GM18505 (cell line): ENCODE results near the gene SLC9A8.

ENCODE experiments used
- ATAC-seq: cut with Tn5 transposase; IDR thresholded peaks from one replicate; pipeline ENCODE4 v1.9.1; 2021; ENCODE audit not compliant: unreplicated experiment
- POLR2A ChIP-seq: IDR thresholded peaks from 4 replicates; pipeline ENCODE4 v1.6.1; 2011; ENCODE audit warnings: borderline replicate concordance; ENCODE audit not compliant: insufficient read depth, insufficient read length; ENCODE audit errors: extremely low read depth

Gene SLC9A8

GRCh38 chr20:49813305-49813974, 812 bp downstream of the SLC9A8 start:
- TF ChIP-seq POLR2A = no peak
- ATAC-seq = no peak

GRCh38 chr20:49814057-49814694, 1.5 kb downstream of the SLC9A8 start:
- TF ChIP-seq POLR2A = no peak
- ATAC-seq = no peak

- no peak for TF ChIP-seq POLR2A
- no peak for ATAC-seq
Measured at GRCh38 chr20:49818816-49819215, 6.2 kb downstream of the SLC9A8 start.

- no peak for TF ChIP-seq POLR2A
- ATAC-seq = no peak
Measured at GRCh38 chr20:49819702-49820101, 7.1 kb downstream of the SLC9A8 start.

- TF ChIP-seq POLR2A = no peak
- ATAC-seq = no peak
Measured at GRCh38 chr20:49821381-49821780, 8.8 kb downstream of the SLC9A8 start.

- no peak for ATAC-seq
- TF ChIP-seq POLR2A = no peak
Measured at GRCh38 chr20:49821870-49822331, 9.3 kb downstream of the SLC9A8 start.

GRCh38 chr20:49823152-49823847, 10.7 kb downstream of the SLC9A8 start:
- ATAC-seq = no peak
- TF ChIP-seq POLR2A = no peak

- TF ChIP-seq POLR2A = no peak
- no peak for ATAC-seq
Measured at GRCh38 chr20:49824206-49824605, 11.6 kb downstream of the SLC9A8 start.

GRCh38 chr20:49825521-49826033, 12.9 kb downstream of the SLC9A8 start:
- no peak for TF ChIP-seq POLR2A
- no peak for ATAC-seq

- ATAC-seq = no peak
- TF ChIP-seq POLR2A = no peak
Measured at GRCh38 chr20:49831022-49831769, 18.6 kb downstream of the SLC9A8 start.

- no peak for TF ChIP-seq POLR2A
Measured at GRCh38 chr20:49831770-49832631, 19.4 kb downstream of the SLC9A8 start.

GRCh38 chr20:49832632-49833327, 20.2 kb downstream of the SLC9A8 start:
- no peak for TF ChIP-seq POLR2A
- ATAC-seq = no peak

More at GRCh38 chr20:49831770-49832631, 19.4 kb downstream of the SLC9A8 start:
- no peak for ATAC-seq
